Neural progenitor cell (in vitro differentiated cells): Measurements from ENCODE around the gene DEFB126.

ENCODE experiments used
- EZH2 ChIP-seq: fragments of 200-600 bp; sonication (generic); IDR thresholded peaks from 2 replicates; pipeline ENCODE4 v1.6.1; 2017; ENCODE audit warnings: antibody characterized with exemption, mild to moderate bottlenecking, moderate library complexity
- EZH2phosphoT487 ChIP-seq: fragments of 200-600 bp; sonication (generic); IDR thresholded peaks from 2 replicates; pipeline ENCODE4 v1.6.1; 2017; ENCODE audit warnings: antibody characterized with exemption
- TF ChIP-seq, protein P1 (sequence below): fragments of 200-600 bp; sonication (generic); IDR thresholded peaks from 2 replicates; pipeline ENCODE4 v1.5.1; 2017; ENCODE audit warnings: antibody characterized with exemption, mild to moderate bottlenecking

DNA sequence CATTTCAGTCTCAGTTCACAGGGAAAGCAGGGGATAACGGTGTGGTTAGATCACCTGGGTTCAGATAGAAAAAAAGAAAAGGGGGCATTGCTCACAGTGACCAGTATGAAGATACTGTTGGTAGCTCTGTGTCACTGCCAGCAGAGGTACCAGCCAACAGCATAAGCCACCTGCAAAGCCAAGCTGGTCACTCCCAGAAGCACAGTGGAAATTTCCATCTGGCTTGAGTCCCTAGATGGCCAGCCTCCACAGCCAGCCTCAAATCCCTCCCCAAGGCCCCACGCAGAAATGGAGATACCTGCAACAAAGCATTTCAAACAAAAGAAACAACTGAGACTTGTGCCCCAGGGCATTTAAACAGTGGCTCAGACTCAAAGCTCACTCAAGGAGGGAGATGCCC is 26.5 kb downstream of the DEFB126 start:
- TF ChIP-seq, protein P1, sequence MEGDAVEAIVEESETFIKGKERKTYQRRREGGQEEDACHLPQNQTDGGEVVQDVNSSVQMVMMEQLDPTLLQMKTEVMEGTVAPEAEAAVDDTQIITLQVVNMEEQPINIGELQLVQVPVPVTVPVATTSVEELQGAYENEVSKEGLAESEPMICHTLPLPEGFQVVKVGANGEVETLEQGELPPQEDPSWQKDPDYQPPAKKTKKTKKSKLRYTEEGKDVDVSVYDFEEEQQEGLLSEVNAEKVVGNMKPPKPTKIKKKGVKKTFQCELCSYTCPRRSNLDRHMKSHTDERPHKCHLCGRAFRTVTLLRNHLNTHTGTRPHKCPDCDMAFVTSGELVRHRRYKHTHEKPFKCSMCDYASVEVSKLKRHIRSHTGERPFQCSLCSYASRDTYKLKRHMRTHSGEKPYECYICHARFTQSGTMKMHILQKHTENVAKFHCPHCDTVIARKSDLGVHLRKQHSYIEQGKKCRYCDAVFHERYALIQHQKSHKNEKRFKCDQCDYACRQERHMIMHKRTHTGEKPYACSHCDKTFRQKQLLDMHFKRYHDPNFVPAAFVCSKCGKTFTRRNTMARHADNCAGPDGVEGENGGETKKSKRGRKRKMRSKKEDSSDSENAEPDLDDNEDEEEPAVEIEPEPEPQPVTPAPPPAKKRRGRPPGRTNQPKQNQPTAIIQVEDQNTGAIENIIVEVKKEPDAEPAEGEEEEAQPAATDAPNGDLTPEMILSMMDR = no peak
- TF ChIP-seq EZH2 (no peak), EZH2phosphoT487 (no peak)
